GM19328 (cell line): ENCODE data around the gene GGT5.
"Not testable (repeated sequence)": the region's sequence is repeated elsewhere in the genome, so short reads cannot be mapped to it uniquely, and the experiment has no call there.

Source experiments
- ATAC-seq: cut with Tn5 transposase; IDR thresholded peaks from one replicate; pipeline ENCODE4 v1.9.1; 2021; ENCODE audit warnings: mild to moderate bottlenecking, moderate library complexity; ENCODE audit not compliant: unreplicated experiment

The GGT5 gene

DNA sequence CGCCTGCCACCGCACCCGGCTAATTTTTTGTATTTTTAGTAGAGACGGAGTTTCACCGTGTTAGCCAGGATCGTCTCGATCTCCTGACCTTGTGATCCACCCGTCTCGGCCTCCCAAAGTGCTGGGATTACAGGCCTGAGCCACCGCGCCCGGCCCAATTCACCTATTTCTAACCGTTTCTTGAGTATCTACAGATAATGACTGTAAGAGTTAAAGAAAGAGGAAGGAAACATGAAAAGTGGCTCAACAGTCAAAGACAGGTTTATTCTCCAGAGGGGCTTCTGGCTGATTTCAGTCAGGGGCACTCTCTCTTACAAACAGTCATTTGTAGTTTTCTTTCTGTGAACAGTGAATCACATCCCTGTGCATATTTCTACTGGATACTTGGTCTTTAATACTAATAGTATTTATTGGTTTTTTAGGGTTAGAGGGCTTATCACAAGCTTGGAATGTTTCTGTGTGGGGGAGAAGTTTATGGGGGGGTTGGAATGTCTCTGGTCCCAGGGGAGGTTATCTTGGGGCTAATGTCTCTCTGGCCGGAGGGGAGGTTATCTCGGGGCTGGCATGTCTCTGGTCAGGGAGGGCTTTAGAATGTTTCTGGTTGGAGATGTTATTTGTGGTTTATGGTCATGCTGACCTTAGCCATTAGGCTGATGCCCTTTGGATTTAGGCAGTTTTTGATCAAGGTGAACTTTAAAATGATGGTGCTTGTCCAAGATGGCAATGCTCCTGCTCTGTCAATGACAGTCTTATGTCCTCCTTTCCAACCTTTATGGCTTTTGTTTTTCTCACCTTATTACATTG is 38.2 kb downstream of the GGT5 start:
- not testable (repeated sequence) for ATAC-seq

DNA sequence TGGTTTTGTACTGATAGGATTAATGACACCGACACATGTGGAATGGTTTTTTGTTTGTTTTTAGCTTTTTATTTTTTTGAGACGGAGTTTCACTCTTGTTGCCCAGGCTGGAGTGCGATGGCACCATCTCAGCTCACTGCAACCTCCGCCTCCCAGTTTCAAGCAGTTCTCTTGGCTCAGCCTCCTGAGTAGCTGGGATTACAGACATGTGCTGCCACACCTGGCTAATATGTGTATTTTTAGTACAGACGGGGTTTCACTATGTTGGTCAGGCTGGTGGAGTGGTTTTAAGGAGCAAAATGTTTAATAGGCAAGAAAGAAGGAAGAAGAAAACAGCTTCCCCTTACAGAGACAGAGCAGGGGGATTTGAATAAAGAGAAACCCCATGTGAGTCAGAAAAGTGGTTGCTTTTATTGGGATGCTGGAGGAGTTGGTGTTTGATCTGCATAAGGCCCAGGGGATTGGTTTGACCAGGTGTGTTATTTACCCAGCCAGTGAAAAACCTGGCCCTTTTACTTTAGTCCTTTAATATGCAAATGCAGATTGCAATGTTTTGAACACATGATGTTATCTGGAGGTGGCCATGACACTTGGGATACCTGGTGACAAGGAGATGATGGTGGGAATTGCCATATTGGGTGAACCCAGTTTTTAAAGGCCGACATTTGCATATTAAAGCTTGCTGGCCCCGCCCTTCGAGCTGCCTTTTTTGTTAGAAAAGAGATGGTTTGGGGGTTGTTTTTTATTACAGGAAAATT is 39.3 kb downstream of the GGT5 start:
- ATAC-seq, result no peak

DNA sequence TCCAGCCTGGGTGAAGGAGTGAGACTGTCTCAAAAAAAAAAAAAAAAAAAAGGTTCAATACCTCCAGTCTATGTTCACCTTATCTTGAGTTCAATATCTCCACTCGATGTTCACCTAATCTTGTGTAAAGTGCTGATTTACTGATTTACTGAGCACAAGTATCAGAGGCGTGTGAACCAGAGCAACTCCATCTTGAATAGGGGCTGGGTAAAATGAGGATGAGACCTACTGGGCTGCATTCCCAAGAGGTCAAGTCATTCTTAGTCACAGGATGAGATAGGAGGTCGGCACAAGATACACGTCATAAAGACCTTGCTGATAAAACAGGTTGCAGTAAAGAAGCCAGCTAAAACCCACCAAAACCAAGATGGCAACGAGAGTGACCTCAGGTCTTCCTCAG is 41.0 kb downstream of the GGT5 start:
- not testable (repeated sequence) for ATAC-seq

DNA sequence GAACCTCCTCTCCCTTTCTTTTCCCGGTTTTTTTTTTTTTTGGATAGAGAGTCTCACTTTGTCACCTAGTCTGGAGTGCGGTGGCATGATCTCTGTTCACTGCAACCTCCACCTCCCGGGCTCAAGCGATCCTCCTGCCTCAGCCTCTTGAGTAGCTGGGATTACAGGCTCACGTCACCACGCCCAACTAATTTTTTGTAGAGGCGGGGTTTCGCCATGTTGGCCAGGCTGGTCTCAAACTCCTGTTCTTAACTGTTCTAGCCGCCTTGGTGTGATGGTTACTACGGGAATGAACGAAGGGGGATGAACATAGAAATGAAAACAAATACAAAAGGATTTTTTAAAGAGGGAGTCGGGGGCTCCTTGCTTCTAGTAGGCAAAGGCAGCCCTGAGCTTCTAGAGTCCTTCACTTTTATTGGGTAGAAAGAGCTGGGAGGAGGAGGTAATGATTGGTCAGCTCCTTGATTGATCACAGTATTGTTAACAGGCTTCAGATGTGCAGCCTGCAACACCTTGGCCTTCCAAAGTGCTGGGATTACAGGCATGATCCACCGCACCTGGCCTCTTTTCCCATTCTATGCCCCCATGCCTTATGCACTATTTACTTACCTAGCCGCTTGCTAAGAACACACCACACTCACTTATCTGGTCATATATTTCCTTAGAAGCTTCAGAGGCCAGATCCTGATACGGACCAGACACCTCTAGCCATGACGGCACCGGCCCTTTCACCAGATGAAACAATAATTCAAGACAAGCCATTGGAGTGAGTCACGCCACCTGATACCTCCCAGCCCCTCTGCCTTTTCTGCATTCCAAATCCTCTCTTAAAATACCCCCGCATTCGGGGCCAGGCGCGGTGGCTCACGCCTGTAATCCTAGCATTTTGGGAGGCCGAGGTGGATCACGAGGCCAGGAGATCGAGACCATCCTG is 42.9 kb downstream of the GGT5 start:
- no peak for ATAC-seq

DNA sequence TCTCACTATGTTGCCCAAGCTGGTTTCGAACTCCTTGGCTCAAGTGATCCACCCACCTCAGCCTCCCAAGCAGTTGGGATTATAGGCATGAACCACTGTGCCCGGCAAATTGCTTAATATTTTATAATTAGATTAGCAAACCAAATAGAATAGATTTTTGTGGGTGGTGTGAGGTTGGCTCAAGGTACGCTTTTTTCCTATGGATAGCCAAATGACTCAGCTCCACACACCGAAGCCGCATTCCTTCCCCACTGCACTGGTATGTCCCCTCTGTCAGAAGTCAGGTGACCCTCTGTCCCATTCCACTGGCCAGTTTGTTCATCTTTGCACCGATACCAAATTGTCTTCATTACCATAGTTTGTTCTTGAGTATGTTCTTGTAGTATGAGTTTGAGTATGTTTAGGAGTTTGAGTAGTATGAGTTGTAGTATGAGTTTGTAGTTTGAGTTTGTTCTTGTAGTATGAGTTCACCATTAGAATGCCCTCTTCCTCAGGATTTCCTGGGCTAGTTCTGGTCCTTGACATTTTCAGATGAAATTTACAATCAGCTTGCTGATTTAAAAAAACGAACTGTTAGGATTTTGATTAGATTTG is 44.2 kb downstream of the GGT5 start:
- ATAC-seq, result no peak

DNA sequence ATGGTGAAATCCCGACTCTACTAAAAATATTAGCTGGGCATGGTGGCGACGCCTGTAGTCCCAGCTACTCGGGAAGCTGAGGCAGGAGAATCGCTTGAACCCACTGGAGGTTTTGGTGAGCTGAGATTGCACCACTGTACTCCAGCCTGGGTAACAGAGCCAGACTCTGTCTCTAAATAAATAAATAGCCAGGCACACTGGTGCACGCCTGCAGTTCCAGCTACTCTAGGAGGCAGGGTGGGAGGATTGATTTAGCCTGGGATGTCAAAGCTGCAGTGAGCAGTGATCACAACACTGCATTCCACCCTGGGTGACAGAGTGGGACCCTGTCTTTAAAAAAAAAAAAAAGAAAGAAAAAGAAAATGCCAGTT is 46.2 kb downstream of the GGT5 start:
- no peak for ATAC-seq

DNA sequence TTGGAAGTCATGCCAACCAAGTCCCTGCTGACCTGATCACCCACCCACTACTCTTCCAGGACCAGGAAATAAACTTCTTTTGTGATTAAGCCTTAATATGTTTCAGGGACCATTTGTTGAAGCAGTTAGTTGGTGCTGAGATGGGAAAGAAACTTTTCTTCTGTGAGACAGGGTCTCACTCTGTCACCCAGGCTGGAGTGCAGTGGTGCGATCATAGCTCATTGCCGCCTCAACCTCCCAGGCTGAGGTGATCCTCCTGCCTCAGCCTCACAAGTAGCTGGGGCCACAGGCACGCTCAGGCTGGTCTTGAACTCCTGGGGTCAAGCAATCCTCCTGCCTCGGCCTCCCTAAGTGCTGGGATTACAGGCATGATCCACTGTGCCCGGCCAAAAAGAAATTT is 53.0 kb downstream of the GGT5 start:
- ATAC-seq, result no peak

DNA sequence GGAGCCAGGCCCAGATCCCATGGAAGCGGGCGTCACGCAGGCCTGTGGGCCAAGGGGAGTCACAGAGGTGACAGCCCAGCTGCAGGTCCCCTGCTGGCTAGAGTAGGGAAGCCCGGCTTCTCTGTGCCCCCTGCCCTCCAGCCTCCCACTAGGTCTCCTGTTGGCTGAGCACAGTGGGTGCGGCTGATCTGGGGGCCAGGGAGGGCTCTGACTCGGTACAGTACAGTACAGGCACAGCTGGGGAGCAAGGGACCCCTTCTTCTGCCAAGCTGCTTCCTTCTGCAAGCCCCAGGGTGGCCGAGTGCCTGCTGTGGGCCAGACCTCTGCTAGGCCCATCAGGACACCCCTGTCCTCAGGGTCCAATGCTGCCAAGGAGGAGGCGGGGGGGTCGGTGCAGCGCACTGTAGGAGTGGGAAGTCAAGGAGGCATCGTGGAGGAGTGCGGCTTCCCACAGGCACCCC is 53.5 kb downstream of the GGT5 start:
- no peak for ATAC-seq

DNA sequence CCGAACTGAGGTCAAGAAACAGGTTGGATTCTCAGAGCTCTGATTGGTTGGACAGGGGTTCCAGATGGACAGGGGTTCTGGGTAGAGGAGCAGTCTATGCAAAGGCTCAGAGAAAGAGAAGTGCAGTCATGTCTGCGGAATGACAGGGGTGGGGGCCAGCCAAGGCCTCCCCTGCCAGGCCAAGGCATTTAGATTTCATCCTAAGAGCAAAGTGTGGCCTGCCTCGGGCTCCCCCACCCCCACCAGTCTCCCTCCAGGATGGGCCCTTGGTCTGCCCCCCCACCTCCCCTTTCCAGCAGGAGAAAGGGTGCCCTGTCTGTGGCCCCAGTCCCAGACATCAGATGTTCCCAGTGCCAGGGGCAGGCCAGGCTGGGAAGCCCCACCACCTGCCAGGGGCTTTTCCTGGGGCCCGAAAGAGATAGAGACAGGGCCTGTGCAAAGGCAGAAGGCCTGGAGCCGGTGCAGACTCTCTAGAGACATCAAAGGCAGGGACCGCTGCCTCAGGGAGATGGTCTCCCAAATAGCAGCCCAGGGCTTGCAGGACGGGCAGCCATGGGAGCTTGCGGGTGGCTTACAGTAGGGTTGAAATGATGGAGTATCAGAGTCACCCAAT is 54.2 kb downstream of the GGT5 start:
- no peak for ATAC-seq

DNA sequence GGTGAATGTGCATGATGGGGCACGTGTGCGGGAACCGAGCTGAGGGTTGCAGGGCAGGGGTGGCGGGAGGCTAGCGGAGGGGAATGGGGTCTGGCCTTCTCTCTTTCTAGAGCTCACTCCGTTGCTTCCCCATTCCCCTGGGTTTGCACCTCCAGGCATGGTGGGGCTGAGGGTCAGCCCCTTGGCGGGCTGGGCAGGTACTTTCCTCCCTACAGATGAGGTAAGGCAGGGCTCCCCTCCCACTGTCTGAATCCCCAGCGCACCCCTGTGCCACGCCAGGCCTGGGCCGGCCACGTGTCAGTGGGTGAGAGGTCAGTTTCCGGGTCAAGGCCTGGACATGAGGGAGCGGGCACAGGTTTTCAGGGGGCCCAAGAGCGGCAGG is 54.7 kb downstream of the GGT5 start:
- ATAC-seq, result no peak

DNA sequence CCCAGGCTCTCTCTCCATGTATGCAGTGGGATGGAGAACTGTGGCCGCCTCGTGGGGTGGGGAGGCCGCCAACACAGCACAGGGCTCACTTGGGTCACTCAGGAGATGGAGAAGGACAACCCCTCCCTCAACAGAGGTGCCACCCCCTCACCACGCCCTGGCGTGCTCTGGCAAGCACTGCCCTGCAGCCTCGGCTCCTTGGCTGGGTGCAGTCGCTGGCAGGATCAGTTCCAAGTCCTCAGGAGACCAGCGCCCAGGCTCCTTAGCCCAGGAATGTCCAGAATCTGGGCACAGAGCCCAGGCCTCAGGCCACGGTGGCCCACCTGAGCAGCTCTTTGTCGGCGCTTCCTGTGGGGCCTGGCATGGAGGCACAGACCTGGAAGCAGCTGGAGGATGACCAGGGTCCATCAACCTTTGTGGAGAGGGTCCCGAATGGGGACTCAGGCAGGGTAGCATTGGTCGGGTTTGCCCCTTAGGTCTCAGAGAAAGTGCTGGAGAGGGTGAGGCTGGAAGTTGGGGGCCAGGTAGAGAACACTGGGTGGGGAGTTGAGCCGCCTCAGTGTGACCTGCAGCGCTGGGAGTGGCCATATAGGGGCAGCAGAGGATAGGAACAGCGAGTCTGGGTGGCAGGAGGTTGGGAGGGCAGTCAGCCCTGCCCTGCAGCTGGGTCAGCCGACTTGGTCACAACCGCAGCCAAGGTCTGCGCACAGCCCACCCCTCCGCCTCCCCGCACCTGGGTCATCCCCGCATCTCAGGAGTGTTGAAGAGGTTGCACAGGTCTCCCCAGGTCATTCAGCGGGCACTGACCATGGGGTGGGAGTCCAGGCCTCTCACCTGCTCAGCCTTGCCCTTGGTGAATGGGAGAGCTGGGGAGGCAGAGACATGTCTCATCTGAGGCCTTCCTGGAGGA is 55.4 kb downstream of the GGT5 start:
- no peak for ATAC-seq

DNA sequence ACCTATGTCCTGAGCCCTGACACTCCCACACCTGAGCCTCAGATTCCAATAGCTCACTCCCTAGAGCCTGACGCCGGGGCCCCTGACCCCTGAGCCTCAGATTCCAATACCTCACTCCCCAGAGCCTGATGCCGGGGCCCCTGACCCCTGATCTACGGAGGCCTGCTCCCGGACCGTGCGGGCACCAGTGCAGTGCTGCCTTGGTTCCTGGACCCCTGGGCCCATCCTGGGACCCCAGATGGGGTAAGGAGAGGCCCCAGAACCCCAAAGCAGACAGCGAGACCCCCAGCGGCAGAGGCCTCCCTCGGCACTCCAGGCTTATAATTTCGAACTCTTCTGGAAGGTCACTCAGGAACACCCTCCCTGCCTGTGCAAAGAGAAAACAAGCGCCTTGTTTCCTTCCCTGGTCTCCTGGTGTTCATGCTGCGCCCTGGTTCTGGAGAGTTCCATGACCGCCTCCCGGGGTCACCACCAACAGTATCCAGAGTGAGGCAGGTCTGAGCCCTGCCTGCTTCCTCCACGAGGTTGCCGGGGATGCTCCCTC is 56.1 kb downstream of the GGT5 start:
- no peak for ATAC-seq

DNA sequence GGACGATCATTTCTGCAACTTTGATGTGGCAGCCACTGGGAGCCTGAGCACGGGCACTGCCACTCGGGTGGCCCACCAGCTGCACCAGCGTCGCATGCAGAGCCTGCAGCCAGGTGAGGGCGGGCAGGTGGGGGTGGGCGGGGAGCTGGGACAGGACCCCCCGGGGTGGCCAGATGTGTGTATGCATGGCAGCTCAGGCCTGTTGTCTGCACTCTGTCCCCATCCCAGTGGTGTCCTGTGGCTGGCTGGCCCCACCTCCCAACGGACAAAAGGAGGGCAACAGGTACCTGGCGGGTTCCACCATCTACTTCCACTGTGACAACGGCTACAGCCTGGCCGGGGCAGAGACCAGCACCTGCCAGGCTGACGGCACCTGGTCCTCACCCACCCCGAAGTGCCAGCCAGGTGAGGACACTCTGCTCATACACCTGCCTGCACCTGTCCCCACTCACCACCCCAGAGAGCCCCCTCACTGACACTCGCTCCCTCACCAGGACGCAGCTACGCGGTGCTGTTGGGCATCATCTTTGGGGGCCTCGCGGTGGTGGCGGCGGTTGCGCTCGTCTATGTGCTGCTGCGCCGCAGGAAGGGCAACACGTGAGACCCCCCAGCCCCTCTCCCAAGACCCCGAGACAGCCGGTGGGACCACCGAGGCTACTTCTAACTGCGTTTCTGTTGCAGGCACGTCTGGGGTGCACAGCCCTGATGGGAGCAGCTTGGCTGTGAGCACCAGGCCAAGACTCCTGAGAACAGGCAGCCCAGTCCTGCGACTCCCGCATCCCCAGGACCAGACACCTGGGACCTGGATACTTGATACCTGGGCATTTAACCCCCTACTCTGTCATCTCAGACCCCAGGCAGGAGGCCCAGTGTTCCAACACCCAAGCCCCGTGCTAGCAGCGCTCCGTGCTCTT is 56.9 kb downstream of the GGT5 start:
- no peak for ATAC-seq

DNA sequence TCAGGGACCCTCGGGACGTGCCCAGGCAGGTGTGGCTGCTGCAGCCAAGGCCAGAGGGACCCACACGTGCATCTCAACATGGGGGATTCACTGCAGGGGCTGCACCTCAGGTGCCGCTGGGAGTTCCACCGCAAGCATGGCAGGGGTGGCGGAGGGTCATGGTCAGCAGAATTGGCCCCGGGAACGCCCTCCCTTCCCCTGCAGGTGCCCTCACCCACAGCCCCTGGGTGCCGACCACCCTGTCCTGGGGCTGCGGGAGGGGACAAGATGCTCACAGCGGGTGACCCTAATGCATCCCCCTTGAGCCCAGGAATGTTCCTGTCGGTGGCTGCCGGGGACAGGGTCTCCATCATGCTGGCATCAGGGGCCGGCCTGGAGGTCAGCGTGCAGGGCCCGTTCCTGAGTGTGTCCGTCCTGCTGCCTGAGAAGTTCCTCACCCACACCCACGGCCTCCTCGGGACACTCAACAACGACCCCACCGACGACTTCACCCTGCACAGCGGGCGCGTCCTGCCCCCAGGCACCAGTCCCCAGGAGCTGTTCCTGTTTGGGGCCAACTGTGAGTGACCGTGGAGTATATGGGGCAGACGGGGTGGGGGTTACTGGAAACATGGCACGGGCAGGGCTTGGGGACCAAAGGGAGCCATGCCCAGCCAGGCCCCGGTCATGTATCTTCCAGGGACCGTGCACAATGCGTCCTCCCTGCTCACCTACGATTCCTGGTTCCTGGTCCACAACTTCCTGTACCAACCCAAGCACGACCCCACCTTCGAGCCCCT is 57.8 kb downstream of the GGT5 start:
- ATAC-seq, result no peak

DNA sequence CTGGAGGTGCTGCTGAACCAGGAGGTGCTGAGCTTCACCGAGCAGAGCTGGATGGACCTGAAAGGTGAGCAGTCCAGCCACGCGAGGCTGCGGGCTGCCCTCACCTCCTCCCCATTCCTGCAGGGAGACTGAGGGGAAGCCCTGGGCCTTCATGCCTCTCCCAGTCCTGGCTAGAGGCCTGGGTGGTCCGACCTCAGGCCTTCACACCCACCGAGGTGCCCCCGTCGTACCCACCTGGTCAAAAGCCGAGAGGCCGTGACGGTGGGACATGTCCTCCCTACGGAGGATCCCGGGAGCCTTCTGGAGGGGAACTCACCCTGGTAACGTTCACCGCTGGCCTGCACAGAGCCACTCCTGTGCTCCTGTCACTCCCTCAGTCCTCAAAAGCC is 58.5 kb downstream of the GGT5 start:
- ATAC-seq, result no peak

DNA sequence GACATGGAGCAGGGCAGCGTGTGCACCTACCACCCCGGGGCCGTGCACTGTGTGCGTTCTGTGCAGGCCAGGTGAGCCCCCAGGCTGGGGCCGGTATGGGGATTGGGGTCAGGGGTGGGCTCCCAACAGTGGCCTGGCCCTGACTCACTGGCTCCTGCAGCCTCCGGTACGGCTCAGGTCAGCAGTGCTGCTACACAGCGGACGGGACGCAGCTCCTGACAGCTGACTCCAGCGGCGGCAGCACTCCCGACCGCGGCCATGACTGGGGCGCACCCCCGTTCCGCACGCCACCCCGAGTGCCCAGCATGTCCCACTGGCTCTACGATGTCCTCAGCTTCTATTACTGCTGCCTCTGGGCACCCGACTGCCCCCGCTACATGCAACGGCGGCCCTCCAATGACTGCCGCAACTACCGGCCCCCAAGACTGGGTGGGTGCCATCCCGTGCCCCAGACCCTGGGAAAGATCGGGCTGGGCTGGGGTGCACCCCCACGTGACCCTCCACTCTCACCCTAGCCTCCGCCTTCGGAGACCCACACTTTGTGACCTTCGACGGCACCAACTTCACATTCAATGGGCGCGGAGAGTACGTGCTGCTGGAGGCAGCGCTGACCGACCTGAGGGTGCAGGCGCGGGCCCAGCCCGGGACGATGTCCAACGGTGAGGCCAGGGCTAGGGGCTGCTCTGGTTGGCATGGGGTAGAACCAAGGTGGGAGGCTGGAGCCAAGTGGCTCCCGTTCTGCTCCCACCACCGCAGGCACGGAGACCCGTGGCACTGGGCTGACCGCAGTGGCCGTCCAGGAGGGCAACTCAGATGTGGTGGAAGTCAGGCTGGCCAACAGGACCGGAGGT is 59.2 kb downstream of the GGT5 start:
- ATAC-seq, result no peak
